Stimulated activated CD4-positive, alpha-beta T cell treated with anti-CD3 and anti-CD28 coated beads, Interleukin-15, amount 100 ng/mL, for 48 hours (primary cell): Measurements from ENCODE around the gene PSMC6.
"Not testable (repeated sequence)": the region's sequence is repeated elsewhere in the genome, so short reads cannot be mapped to it uniquely, and the experiment has no call there.

Experiments used
- DNase-seq, 2 donors: peaks; one replicate each; pipeline ENCODE4 v3.0.0-alpha.2; 2020; ENCODE audit warnings: low read depth in 2 of 2

The PSMC6 gene

DNA sequence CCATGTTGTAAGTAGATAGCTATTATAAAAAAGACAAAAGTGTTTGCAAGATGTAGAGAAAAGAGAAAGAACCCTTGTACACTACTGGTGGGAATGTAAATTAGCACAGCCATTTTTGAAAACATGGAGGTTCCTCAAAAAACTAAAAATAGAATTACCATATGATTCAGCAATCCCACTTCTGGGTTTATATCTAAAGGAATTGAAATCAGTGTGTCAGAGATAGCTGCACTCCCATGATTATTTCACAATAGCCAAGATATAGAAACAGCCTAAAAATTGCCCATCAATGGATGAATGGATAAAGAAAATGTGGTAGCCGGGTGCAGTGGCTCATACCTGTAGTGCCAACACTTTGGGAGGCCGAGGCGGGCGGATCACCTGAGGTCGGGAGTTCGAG, 9.2 kb downstream of the PSMC6 start:
- no peak for DNase-seq

GRCh38 chr14:52723514-52724359, 16.7 kb downstream of the PSMC6 start:
- DNase-seq = no peak

- no peak for DNase-seq
Observed at GRCh38 chr14:52724360-52724644, 17.3 kb downstream of the PSMC6 start.

DNA sequence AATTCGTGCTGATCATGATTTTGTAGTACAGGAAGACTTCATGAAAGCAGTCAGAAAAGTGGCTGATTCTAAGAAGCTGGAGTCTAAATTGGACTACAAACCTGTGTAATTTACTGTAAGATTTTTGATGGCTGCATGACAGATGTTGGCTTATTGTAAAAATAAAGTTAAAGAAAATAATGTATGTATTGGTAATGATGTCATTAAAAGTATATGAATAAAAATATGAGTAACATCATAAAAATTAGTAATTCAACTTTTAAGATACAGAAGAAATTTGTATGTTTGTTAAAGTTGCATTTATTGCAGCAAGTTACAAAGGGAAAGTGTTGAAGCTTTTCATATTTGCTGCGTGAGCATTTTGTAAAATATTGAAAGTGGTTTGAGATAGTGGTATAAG, 20.5 kb downstream of the PSMC6 start:
- not testable (repeated sequence) for DNase-seq

- DNase-seq = not testable (repeated sequence)
Observed at GRCh38 chr14:52729035-52729434, 22.0 kb downstream of the PSMC6 start.

- DNase-seq = no peak
Observed at GRCh38 chr14:52729585-52729924, 22.6 kb downstream of the PSMC6 start.

- DNase-seq = peak; percentile 97 to 98
Observed at GRCh38 chr14:52729925-52730708, 23.1 kb downstream of the PSMC6 start, which contains the start of gene STYX. Gene STYX (plus strand): TSS chr14:52730166. CDS start chr14:52730475, 309 bp downstream.

DNA sequence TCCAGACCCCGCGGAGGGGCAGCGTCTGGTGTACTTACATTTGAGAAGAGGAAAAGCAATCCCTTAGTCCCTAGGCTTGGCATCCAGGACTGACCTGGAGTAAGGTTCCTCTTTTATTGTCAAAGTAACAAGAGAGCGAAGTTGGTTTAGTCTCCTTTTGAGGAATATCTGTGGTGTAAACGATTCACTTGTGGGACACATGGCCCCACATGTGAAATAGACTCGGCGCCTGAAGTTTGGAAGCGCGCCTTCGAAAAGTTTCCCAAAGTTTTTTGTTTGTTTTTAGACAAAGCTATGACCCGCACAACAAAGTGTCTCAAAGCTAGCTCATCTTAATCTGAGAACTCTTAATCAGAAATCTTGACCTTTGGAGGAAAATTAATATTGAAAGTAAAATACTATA, 23.7 kb downstream of the PSMC6 start:
- DNase-seq = no peak

- no peak for DNase-seq
Observed at GRCh38 chr14:52733824-52734223, 26.8 kb downstream of the PSMC6 start.

GRCh38 chr14:52735921-52736489, 29.0 kb downstream of the PSMC6 start:
- DNase-seq = no peak

DNA sequence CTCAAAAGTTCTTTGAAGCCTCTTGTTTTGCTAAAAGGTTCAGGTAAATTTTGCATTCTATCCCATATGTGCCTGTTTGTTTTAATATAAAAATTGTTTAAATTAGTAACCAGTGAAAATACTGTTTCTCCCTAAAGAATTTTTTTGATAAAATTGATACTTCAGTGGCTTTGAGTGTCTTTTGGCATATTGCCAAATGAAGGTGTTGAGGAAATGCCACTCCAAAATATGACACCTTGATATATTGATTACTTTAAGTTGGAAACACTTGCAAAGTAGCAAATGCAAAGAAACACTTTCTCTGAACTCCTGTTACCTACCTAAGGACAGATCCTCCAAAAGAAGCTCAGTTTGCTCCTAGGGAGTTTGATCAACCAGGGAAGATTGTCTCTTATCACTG, 31.4 kb downstream of the PSMC6 start:
- DNase-seq = no peak

- no peak for DNase-seq
Observed at GRCh38 chr14:52740751-52741150, 33.8 kb downstream of the PSMC6 start.

- DNase-seq = no peak
Observed at GRCh38 chr14:52741865-52742264, 34.9 kb downstream of the PSMC6 start.

DNA sequence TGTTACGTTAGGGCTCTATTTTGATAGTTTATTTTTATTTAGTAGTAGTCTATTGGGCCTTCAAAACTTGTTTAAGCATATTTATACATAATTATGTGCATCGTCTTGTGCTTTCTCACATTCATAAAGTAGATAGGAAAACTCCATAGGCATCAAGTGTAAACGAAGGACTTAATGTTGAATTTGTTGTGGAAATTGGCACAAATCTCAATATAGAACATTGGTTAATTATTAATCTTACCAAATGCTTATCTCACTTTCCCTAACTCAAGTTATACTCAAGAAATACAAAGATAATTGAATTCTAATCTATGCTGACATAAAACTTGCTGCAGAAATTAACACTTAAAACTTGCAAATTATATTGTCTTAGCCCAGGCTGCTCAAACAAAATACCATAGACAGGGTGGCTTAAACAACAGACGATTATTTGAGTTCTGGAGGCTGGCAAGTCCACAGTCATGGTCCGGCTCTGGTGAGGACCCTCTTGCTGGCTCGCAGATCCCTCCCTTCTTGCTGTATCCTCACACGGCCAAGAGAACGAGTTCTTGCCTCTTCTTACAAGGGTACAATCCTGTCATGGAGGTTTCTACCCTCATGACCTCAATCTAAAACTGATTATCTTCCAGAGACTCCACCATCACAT, 41.8 kb downstream of the PSMC6 start:
- DNase-seq = no peak

GRCh38 chr14:52755607-52756316, 48.8 kb downstream of the PSMC6 start:
- DNase-seq = no peak

DNA sequence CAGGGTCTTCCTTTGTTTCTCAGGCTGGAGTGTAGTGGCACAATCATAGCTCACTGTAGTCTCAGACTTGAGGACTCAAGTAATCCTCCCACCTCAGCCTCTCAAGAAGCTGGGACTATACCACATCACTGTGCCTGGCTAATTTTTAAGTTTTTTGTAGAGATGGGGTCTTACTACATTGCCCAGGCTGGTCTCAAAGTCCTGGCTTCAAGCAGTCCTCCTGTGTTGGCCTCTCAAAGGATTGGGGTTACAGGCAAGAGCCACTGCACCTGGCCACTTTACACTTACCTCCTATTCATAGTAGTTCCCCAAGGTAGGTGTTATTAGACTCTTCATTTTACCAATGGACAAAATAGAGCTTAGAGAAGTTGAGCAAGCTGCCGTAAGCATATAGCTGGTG, 52.1 kb downstream of the PSMC6 start:
- DNase-seq = no peak

- not testable (repeated sequence) for DNase-seq
Observed at GRCh38 chr14:52762923-52763322, 55.9 kb downstream of the PSMC6 start.

DNA sequence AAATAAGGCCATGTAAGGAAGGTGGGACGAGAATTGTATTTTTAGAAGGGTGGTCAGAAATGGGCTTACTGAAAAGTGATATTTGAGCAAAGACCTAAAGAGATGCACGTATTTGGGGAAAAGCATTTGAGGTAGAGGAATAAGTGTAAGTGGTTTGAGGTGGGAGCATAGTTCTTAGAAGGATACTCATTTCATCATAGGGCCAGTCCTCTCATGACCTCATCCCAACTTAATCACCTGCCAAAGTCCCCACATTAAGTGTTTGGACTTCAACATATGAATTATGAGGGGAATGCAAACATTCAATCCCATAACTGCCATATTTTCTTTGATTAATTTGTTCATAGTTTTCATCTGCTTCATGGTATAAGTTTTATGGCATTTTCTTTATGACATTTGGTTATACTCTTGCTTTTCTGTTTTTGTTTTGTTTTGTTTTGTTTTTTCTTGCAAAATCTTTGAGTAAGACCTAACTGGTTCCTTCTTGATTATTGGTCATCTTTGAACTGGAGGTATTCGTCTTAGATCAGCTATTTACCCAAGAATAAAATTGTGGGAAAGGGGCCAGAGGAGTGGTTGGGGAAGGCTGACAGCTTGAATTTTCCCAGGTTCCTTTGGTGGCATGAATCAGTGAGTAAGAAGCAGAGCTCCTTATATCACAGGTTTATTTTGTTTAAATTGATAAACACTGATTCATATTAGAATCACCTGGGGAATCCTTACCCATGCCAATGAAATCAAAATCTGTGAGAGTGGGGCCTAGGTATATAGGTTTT, 60.2 kb downstream of the PSMC6 start:
- no peak for DNase-seq

- DNase-seq = no peak
Observed at GRCh38 chr14:52769887-52770286, 62.9 kb downstream of the PSMC6 start.

DNA sequence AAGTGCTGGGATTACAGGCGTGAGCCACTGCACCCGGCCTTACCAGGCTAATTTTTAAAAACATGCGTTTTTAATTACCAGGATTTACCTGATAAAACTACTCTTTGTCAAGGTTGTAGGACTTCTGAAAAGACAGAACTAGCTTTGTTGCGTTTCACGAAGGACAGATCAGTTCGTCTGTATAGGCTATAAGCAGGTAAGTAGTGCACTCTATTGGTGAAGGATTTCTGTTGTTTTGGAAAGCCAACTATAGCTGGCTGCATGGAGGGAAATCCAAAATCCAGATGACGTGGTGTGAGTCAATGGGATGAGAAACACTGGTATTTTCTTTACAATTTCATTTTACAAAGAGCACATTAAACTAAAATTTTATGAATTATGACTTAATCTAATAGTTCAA, 69.8 kb downstream of the PSMC6 start:
- DNase-seq = no peak
